DMS153 treated with DMSO at 0.1 percent for 48 hours (cell line): ENCODE measurements around the gene ZMIZ1.
"Not testable (repeated sequence)": the region's sequence is repeated elsewhere in the genome, so short reads cannot be mapped to it uniquely, and the experiment has no call there.

ENCODE experiments used
- DNase-seq: peaks from one replicate; lab custom pipeline; 2025; ENCODE audit not compliant: unreplicated experiment; lab: John Stamatoyannopoulos, UW

Gene ZMIZ1

DNA sequence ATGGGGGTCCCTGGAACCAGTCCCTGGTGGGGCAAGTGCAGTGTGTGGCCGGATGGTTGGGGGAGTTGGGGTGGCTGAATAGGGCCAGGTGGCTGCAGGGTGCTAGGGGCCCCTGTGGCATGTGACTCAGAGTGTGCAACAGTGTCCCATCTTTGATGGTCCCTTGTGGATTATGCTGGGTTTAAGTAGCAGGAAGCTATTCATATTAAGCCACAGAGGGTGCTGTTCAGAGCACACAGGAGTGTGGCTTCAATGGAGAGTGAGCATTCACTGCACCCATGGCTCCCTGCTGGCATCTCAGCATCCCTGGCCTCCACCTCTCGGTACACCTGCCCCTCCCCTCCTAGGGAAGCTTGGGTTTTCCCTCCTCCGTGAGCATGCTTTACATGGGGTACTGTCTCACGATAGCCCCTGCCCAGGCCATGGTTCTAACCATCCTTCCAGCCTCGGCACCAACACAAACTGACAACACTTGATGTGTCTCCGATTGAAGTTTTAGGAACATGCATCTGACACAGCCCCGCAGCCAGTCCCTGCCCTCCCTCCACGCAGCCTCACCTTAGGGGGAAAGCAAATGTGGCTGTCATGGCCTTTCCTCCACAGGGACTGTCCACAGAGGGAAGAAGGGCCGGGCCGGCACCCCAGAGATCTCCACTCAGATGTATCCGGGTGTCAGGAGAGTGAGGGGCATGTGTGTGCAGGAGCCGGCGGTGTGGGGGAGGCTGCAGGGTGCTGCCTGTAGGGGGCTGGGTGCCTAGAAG, 248.1 kb downstream of the ZMIZ1 start:
- no peak for DNase-seq

DNA sequence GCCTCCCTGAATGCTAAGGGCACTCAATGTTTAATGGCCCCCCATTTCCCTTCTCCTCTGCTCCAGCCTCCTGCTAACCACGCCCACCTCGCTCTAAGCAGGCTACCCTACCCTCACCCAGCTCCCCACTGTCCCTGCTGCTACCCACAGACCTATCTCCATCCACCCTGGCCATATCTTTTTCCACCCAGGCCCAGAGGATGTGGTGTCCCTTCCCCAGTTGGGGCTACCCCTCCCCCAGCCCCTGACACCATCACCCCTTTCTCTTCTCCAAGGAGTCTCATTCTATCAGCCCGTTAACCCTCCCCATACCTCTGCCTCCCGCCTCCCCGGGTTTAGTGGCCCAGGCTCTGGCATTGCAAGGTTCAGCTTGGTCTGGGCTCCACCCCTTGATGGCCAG, 249.6 kb downstream of the ZMIZ1 start:
- no peak for DNase-seq

DNA sequence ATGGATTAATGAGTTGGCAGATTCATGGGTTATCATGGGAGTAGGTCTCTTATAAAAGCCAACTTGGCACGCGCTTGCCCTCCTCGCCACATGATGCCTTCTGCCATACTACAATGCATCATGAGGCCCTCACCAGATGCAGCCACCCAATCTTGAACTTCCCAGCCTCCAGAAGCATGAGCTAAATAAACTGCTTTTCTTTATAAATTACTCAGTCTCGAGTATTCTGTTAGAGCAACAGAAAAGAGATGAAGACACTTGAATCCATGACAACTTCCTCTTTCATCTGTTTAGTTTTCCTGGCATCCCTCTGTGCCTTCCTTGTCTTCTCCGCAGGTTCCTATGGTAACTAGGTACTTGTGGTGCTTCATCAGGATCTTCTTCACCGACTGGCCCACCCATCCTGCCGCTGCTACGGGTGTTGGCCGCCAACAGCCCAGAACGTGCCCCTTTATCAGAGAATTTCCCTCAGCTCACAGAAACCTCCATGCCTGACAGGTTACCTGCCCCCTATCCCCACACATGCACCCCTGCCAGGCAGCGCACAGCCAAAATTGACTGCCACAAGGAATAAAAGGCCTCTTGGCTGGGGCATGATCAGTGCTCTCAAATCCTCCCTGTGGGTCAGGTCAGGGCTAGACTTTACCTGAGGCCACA, 250.5 kb downstream of the ZMIZ1 start:
- no peak for DNase-seq

DNA sequence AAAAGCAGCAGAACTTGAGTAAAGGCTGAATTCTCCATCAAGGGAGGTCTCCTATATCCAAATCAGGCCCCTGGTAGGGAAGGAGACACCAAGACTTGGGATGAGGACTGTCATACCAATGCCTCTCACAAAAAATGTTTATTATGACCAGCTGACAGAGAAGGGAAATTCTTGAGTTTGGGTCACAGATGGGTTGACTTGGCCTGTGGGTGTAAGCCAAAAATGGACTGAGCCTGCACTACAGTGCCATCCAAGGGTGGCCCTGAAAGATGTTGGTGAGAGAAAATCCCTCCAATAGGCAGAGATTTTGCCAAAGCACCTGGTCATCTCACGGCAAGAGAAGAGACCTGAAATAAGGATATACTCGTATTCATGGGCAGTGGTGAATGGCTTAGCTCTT, 251.6 kb downstream of the ZMIZ1 start:
- no peak for DNase-seq

DNA sequence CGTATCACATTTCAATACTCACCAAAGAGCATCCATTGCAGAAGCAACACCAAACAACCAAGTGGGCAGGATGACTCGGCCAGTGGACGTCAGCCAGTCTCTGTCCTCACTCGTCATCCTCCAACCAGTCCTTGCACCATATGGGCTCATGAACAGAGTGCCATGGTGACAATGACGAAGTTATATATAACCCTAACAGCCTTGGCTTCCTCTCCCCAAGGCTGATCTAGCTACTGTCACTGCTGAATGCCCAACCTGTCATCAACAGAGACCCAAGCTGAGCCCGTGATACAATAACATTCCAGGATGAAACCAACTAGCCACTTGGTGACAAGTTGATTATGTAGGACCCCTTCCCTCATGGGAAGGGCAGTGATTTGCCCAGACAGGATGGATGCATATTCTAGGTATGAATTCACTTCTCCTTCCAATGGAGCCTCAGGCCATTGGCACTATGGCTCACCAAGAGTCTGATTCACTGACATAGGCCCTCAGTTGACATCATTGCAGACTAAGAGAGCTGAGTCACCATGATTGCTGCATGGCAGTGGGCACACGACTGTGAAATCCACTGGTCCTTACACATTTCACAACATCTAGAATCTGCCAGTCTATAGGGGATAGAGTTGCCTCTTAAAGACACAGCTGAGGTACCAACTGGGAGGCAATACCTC, 252.2 kb downstream of the ZMIZ1 start:
- DNase-seq: no peak

DNA sequence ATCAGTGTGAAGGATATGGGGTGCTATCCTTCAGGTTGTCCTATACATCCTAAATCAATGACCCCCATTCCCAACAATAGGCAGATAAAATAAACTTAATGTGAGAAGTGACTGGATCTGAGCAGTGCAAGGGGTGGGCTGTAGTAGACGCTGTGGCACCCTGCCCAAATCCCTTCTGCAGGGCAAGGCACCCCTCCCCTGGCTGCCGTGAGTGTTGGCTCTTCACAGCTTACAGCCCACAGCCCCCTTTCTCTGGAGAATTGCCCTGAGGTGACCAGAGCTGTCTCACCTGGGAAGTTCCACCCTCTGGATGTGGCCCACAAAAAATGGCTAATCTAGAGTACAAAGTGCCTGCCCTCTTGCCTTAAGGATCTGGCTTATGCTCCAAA, 252.7 kb downstream of the ZMIZ1 start:
- no peak for DNase-seq

DNA sequence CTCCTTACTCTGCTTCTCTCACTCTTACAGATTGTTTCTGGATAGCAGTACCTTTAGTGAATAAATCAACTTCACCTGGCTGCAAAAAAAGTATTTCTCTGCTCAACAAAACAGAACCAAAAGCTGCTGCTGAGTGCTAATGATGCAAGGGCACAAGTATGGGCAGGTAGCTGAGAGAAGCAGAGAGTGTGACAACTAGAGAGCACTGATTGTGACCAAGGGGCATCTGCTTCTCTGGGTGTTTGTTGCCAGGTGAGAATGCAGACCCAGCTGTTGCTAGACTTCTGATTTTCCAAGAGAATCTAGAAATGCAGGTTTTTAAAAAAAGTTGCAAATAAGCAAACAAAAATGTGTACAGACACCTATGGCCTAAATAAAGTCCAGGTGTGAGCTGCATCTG, 253.2 kb downstream of the ZMIZ1 start:
- no peak for DNase-seq

- no peak for DNase-seq
Measured at GRCh38 chr10:79322616-79323543, 254.1 kb downstream of the ZMIZ1 start.

DNA sequence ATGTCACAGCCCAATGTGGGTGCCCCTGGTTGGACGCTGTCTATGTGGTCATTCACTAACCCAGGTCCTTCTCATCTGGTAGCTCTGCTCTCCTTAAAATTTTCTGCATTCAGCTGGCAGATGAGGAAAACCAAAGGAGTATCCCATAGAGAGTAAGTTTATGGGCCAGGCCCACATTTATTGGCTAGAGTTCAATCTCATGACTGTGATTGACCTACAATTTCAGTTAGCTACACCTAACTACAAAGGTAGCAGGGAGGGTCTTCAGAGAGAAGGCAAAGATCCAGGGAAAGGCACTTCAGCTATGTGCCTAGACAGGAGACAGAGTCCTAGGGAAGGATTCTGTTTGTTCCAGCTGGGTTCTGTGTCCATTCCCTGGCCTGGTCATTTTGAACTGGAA, 254.8 kb downstream of the ZMIZ1 start:
- DNase-seq: no peak

DNA sequence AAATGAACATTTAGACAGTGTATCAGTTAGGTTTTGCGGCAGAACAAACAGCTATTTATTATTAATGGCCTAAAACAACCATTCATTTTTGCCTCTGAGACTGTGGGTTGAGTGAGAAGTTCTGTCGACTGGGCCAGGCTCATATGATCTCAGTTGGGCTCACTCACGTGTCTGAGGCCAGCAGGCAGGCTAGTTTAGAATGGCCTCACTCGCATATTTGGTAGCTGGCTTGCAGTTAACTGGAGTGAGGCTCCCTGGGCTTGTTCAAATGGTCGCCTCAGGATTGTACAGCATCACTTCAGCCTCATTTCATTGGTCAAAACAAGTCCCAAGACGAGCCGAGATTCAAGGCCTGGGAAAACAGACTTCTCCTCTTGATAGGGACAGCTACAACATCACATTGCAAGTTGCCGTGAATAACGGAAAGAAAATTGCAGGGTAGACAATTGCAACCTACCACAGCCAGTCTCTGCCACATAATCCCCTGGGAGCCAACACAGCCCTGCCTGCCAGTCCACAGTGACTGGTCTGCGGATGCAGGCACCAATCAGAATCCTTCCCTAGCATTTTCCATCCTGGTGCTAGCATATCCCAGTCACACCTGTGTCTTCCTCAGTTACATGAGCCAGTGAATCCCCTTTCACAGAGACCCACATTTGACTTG, 255.4 kb downstream of the ZMIZ1 start:
- no peak for DNase-seq

DNA sequence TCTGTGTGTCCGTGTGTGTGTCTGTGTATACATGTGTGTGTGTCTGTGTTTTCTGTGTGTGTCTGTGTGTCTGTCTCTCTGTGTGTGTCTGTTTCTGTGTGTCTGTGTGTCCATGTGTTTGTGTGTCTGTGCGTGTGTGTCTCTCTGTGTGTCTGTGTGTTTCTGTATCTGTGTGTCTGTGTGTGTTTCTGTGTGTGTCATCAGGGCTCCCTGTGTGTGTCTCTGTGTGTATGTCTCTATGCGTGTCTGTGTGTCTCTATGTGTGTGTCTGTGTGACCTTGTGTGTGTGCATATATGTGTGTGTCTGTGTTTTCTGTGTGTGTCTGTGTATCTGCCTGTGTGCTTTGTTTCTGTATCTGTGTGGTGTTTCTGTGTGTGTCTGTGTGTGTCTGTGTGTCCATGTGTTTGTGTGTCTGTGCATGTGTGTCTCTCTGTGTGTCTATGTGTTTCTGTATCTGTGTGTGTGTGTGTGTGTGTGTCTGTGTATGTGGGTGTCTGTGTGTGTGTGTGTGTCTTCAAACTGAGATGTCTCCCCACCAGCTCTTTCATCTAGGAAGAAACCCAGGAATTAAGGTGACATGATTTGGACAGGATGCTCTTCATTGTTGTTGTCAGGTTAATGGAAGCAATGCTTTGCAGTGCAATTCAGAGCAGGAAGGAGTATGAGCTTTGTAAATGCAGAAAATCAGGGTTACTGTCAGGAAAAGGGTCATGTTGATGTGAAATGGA, 257.8 kb downstream of the ZMIZ1 start:
- no peak for DNase-seq

DNA sequence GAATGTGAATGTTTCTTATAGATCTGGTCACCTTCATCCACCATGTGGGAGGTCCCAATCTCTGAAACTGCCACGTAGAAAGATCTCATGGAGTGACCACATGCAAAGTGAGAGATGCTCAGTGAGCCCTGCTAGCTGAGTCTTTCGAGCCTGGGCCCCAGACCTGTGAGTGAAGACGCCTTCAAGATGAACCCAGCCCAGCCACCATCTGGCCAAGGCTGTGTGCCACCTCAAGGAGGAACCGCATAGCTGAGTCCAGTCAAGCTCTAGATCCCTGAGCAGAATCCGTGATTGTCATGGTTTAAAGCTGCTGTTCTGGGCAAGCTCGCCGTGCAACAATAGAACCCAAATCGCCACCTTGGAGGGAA, 258.3 kb downstream of the ZMIZ1 start:
- DNase-seq: no peak

DNA sequence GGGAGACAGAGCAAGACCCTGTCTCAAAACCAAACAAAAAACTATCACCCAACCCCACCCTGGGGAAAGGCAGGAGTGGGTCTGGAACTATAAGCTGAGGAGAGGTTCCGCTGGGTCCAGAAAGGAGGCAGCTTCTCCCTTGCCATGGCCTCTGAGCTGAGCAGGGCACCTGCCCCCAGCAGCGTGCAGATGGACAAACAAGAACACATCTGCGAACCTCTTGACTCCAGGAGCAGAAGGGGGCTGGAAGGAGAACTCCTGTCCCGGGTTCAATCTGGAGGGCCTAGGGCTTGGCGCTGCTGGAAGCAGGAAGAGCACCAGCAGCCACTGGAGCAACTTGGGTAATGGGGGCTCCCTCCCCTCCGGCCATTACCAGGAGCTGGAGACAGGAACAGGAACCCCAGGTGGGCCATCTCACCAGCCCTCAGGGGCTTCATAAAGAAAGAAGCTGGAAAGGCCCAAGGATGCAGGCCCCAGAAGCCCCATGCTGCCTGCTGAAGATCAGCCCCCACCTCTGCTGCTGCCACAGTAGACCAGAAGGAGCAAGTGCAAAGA, 259.5 kb downstream of the ZMIZ1 start:
- DNase-seq: no peak

- no peak for DNase-seq
Measured at GRCh38 chr10:79328737-79329504, 260.2 kb downstream of the ZMIZ1 start.

- no peak for DNase-seq
Measured at GRCh38 chr10:79329529-79329928, 260.8 kb downstream of the ZMIZ1 start.

- no peak for DNase-seq
Measured at GRCh38 chr10:79331226-79331625, 262.5 kb downstream of the ZMIZ1 start.

GRCh38 chr10:79331709-79332108, 262.9 kb downstream of the ZMIZ1 start:
- DNase-seq: no peak

DNA sequence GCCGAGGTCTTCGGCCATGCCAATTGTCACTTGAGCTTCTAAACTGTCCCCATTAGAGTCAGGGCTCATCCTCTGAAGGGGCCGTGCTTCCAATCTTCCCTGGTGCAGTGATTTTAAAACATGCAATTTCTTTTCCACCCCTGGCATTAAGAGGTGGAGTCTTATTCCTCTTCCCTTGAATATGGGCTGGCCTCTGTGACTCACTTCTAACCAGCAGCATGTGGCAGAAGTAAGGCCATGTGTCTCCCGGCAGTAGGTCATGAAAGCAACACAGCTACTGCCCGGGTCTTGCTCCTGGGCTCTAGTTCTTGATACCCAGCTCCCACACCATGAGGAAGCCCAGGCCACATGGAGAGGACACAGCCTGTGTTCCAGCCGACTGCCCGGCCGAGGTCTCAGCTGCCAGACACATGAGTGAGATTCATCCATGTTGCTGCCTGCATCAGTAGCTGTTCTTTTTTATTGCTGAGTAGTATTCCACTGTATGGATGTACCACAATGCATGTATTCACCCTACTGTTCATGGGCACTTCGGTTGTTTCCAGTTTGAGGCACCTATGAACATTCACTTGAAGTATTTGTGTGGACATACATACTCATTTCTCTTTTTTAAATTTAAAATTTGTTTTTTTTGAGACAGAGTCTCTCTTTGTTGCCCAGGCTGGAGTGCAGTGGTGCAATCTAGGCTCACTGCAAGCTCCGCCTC, 264.0 kb downstream of the ZMIZ1 start:
- DNase-seq: not testable (repeated sequence)
